NB4 (cell line): ENCODE data around the gene GFOD1.
"Not testable (repeated sequence)": the region's sequence is repeated elsewhere in the genome, so short reads cannot be mapped to it uniquely, and the experiment has no call there.

Experiments
- DNase-seq: peaks from one replicate; pipeline ENCODE4 v3.0.0; 2010; ENCODE audit warnings: low read depth
- H3K4me3 ChIP-seq: one replicate; pipeline ENCODE4 v1.5.1; 2011; ENCODE audit warnings: mild to moderate bottlenecking, low read depth, low read length, moderate library complexity
- CTCF ChIP-seq: IDR thresholded peaks from one replicate; pipeline ENCODE4 v1.5.1; 2012; ENCODE audit warnings: low read depth, low read length
- MAX ChIP-seq: IDR thresholded peaks from 2 replicates; pipeline ENCODE4 v1.6.1; 2011; ENCODE audit warnings: low read depth, low read length
- MYC ChIP-seq: IDR thresholded peaks from 2 replicates; pipeline ENCODE4 v1.6.1; 2011; ENCODE audit warnings: low read depth, low read length
- POLR2A ChIP-seq: IDR thresholded peaks from 2 replicates; pipeline ENCODE4 v1.6.1; 2011; ENCODE audit warnings: mild to moderate bottlenecking; ENCODE audit not compliant: insufficient read length; ENCODE audit errors: extremely low read depth

GFOD1 gene

GRCh38 chr6:13438126-13438525 lies 49.3 kb downstream of the GFOD1 start:
- no peak for TF ChIP-seq MAX
- no peak for TF ChIP-seq POLR2A
- no peak for TF ChIP-seq MYC
- no peak for TF ChIP-seq CTCF
- DNase-seq: no peak
- no peak overlapping the region for H3K4me3 ChIP-seq

- no peak for TF ChIP-seq POLR2A
- TF ChIP-seq MAX: no peak
- no peak for TF ChIP-seq CTCF
- TF ChIP-seq MYC: no peak
- no peak overlapping the region for H3K4me3 ChIP-seq
- no peak for DNase-seq
These were observed 50.0 kb downstream of the GFOD1 start for GRCh38 chr6:13437218-13437996.

GRCh38 chr6:13436399-13437217 lies 50.8 kb downstream of the GFOD1 start:
- H3K4me3 ChIP-seq: no peak overlapping the region
- TF ChIP-seq POLR2A (no peak), MAX (no peak), MYC (no peak), CTCF (no peak)
- DNase-seq: no peak

GRCh38 chr6:13435477-13436246 lies 51.7 kb downstream of the GFOD1 start:
- TF ChIP-seq MYC (no peak), CTCF (no peak), POLR2A (no peak), MAX (no peak)
- no peak for DNase-seq
- H3K4me3 ChIP-seq: no peak overlapping the region

- TF ChIP-seq CTCF: no peak
- TF ChIP-seq POLR2A: no peak
- TF ChIP-seq MYC: no peak
- no peak for TF ChIP-seq MAX
- no peak for DNase-seq
- H3K4me3 ChIP-seq: no peak overlapping the region
These were observed 52.6 kb downstream of the GFOD1 start for GRCh38 chr6:13434777-13435176.

GRCh38 chr6:13434135-13434775 lies 53.1 kb downstream of the GFOD1 start:
- not testable (repeated sequence) for DNase-seq, H3K4me3 ChIP-seq
